ENCODE measurements around the gene ZNF282. TPM values are rescaled to one million over a fixed set of nuclear protein-coding genes. Genes with fewer than 3 reads are reported as not detected.

Gene ZNF282
- total RNA-seq, 1 donor from 2014 or later: 23.3 TPM

DNA sequence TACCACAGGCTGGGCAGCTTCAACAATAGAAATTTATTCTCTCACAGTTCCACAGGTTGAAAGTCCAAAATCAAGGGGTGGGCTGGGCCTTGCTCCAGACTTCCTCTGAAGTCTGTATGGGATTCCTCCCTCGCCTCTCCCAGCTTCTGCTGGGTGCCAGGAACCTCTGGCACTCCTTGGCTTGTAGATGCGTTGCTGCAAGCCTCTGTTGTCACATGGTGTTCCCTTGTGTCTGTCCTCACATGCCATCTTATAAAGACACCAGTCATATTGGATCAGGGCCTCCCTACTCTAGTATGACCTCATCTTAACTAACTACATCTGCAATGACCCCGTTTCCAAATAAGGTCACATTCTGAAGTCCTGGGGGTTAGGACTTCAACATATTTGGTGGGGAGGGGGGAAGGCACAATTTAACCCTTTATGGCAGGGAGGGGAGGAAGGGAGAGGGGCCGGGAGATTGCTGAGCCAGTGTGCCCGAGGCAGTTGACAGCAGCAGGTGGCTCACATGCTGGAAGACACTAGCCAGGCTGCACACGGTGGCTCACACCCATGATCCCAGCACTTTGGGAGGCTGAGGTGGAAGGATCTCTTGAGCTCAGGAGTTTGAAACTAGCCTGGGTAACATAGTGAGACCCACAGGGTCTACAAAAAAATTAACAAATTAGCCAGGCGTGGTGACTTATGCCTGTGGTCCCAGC lies 18.8 kb downstream of the ZNF282 start:
- TF ChIP-seq, protein P1, sequence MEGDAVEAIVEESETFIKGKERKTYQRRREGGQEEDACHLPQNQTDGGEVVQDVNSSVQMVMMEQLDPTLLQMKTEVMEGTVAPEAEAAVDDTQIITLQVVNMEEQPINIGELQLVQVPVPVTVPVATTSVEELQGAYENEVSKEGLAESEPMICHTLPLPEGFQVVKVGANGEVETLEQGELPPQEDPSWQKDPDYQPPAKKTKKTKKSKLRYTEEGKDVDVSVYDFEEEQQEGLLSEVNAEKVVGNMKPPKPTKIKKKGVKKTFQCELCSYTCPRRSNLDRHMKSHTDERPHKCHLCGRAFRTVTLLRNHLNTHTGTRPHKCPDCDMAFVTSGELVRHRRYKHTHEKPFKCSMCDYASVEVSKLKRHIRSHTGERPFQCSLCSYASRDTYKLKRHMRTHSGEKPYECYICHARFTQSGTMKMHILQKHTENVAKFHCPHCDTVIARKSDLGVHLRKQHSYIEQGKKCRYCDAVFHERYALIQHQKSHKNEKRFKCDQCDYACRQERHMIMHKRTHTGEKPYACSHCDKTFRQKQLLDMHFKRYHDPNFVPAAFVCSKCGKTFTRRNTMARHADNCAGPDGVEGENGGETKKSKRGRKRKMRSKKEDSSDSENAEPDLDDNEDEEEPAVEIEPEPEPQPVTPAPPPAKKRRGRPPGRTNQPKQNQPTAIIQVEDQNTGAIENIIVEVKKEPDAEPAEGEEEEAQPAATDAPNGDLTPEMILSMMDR (IDR thresholded peaks at IDR 0.05): no peak
- intact Hi-C loops (cut with DNase I): no loop called here
- DNase-seq (no peak), ATAC-seq (no peak)
- no peaks in the 10 kb centered on the region for H3K9me3 ChIP-seq
- no peak overlapping the region for H3K4me3 ChIP-seq
- no peak overlapping the region for H3K27ac ChIP-seq
- H3K27me3 ChIP-seq: no peaks in the 10 kb centered on the region
- H3K36me3 ChIP-seq: peaks cover 97% of the 10 kb centered on the region
- no peaks in the 10 kb centered on the region for H3K4me1 ChIP-seq

DNA sequence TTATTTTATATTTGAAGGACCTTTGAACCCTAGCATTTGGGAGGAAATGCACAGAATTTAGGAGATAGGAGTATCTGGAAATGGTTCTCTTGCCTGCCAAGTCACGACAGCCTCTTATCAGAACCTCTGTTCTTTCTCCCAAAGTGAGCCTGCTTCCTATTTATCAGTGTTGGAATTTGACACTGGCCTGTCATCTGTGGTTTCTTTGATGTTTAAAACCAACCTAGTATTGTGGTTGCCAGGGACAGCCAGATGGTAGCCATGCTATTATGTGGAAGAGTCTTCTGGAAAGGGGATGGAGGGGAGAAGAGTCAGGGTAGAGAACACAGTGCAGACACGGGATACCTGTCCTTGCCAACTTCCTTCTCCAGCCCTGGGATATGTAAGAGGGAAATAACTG lies 21.1 kb downstream of the ZNF282 start:
- intact Hi-C loops (cut with DNase I): no loop called here
- H3K4me3 ChIP-seq: no peak overlapping the region
- H3K27ac ChIP-seq: no peak overlapping the region
- TF ChIP-seq, protein P1 (IDR thresholded peaks at IDR 0.05): no peak
- H3K27me3 ChIP-seq: no peaks in the 10 kb centered on the region
- no peak for DNase-seq
- no peak for ATAC-seq
- H3K9me3 ChIP-seq: no peaks in the 10 kb centered on the region
- peaks cover 94% of the 10 kb centered on the region for H3K36me3 ChIP-seq
- H3K4me1 ChIP-seq: no peaks in the 10 kb centered on the region

DNA sequence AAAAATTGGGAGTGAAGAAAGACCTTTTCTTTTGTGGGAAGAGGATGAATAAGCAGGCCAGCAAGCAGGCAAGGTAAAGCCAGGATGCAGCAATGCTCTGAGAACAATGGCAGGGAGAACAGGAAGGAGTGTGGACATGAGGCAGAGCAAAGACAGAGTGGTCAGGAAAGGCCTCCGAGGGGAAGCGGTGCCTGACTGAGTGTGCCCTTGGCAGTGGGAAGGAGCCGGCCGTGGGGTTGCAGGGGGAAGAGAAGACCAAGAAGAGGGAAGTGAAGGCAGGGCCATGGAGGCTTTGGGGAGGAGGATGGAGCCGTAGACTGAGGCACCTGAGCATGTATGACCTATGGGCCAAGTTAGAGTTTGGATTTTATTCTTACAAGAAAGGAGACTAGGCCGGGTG lies 22.2 kb downstream of the ZNF282 start:
- H3K27me3 ChIP-seq: no peaks in the 10 kb centered on the region
- H3K27ac ChIP-seq: no peak overlapping the region
- no peak for ATAC-seq
- no peaks in the 10 kb centered on the region for H3K4me1 ChIP-seq
- H3K9me3 ChIP-seq: no peaks in the 10 kb centered on the region
- TF ChIP-seq, protein P1 (IDR thresholded peaks at IDR 0.05): no peak
- H3K36me3 ChIP-seq: peaks cover 95% of the 10 kb centered on the region
- intact Hi-C loops (cut with DNase I): no loop called here
- DNase-seq: no peak
- no peak overlapping the region for H3K4me3 ChIP-seq

DNA sequence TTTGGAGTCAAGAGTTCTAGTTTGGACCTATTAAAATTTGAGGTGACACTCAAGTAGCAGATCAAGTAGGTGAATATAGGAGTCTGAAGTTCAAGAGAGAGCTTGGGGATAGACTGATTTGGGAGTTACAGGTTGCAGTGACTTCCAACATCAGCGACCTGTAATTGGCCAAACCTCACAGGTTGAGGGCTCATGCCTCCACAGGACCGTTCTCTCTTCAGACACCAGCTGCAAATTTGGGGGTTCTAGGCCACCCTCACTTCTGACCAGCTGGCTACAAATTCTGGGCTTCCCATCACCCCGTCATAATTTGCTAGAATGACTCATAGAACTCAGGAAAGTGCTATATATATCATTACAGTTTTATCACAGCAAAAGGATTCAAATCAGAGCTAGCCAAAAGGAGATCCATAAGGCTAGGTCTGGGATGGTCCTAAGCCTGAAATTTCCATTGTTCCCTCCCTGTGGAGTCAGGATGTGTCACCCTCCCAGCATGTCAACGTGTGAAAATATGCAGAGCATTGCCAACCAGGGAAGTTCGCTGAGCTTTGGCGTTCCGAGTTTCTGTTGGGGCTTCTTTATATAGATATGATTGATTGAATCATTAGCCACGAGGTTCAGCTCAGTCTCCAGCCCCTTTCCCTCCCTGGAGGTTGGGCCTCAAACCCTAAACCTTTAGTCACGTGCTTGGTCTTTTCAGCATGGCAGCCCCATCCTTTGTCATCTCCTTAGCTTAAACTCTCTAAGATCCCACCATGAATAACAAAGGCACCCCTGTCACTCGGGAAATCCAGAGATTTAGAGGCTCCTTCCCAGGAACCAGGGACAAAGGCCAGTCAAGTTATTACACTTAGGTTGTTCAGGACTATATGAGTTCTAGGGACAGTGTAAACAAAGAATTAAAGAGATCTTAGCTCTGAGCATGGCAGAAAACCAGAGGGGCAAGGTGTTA lies 23.4 kb downstream of the ZNF282 start:
- TF ChIP-seq, protein P1 (IDR thresholded peaks at IDR 0.05): no peak
- H3K9me3 ChIP-seq: no peaks in the 10 kb centered on the region
- intact Hi-C loops (cut with DNase I): no loop called here

GRCh38 chr7:149220534-149220933 lies 25.2 kb downstream of the ZNF282 start:
- ATAC-seq (no peak), DNase-seq (no peak)
- Histone ChIP-seq H3K4me1 (no peaks in the 10 kb centered on the region), H3K27ac (no peak overlapping the region), H3K36me3 (peaks cover 82% of the 10 kb centered on the region), H3K4me3 (no peak overlapping the region), H3K27me3 (no peaks in the 10 kb centered on the region), H3K9me3 (no peaks in the 10 kb centered on the region)
- TF ChIP-seq, protein P1 (IDR thresholded peaks at IDR 0.05): no peak
- intact Hi-C loops (cut with DNase I): no loop called here

More for the DNA sequence above, 23.4 kb downstream of the ZNF282 start:
- Histone ChIP-seq H3K4me3 (no peak overlapping the region), H3K27me3 (no peaks in the 10 kb centered on the region), H3K4me1 (no peaks in the 10 kb centered on the region), H3K27ac (no peak overlapping the region), H3K36me3 (peaks cover 85% of the 10 kb centered on the region)
- no peak for DNase-seq
- no peak for ATAC-seq
